GM06990 (cell line): ENCODE results near the gene TET1.

Source experiments
- DNase-seq: peaks from one replicate; pipeline ENCODE4 v3.0.0-alpha.2; 2011; ENCODE audit not compliant: insufficient read length; ENCODE audit errors: extremely low read depth
- H3K27me3 ChIP-seq: replicated peaks from 2 replicates; pipeline ENCODE4 v1.6.0; 2011; ENCODE audit warnings: low read length; ENCODE audit not compliant: control insufficient read depth, insufficient read depth
- H3K36me3 ChIP-seq: 2 replicates; pipeline ENCODE4 v1.5.1; 2011; ENCODE audit warnings: low read length; ENCODE audit not compliant: control insufficient read depth, insufficient read depth
- H3K4me3 ChIP-seq: replicated peaks from 2 replicates; pipeline ENCODE4 v1.5.1; 2011; ENCODE audit warnings: low read depth, mild to moderate bottlenecking, control low read depth, low read length
- CTCF ChIP-seq: IDR thresholded peaks from 2 replicates; pipeline ENCODE4 v1.5.1; 2011; ENCODE audit warnings: low read length, control low read depth, mild to moderate bottlenecking, inconsistent platforms; ENCODE audit not compliant: insufficient read depth, poor library complexity, severe bottlenecking

Gene TET1

GRCh38 chr10:68553599-68553998 lies 6.5 kb upstream of the TET1 start:
- no peak for TF ChIP-seq CTCF
- Histone ChIP-seq H3K36me3 (no peaks in the 10 kb centered on the region), H3K4me3 (no peak overlapping the region)

DNA sequence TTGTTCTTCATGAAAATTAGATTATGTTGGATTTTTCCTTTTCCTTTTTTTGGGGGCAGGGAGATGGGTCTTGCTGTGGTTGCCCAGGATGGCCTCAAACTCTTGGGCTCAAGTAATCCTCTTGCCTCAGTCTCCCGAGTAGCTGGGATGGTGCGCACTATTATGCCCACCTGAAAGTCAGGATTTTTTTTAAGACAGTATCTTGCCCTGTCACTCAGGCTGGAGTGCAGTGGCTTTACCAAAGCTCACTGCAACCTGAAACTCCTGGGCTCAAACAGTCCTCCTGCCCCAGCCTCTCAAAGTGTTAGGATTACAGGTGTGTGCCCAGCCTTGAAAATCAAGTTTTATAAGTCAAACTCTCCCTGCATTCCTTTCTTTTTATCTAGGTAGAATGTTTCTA lies 1.7 kb upstream of the TET1 start:
- TF ChIP-seq CTCF: no peak
- no peak for DNase-seq
- H3K4me3 ChIP-seq: no peak overlapping the region
- H3K27me3 ChIP-seq: no peaks in the 10 kb centered on the region; the same call in none of the 2 replicates
- no peaks in the 10 kb centered on the region for H3K36me3 ChIP-seq

More at GRCh38 chr10:68553599-68553998, 6.5 kb upstream of the TET1 start:
- no peak for DNase-seq
- no peaks in the 10 kb centered on the region for H3K27me3 ChIP-seq

DNA sequence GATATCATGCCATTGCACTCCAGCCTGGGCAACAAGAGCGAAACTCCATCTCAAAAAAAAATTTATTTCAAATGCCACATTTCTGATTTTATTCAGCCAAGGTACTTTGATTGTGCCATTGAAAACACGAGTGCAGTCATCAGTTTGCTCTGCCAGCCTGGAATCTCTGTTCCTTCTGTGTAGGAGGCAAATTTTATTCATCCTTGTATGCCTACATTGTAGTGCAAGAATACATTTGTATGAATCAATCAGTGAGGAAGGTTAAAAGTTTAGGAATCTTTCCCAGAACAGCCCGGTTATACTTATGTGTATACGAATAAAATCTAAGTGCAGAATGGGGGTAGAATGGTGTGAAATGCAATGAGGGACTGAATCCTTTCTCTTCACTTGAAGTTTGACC lies 886 bp upstream of the TET1 start:
- DNase-seq: no peak
- Histone ChIP-seq H3K27me3 (no peaks in the 10 kb centered on the region; the same call in none of the 2 replicates), H3K4me3 (no peak overlapping the region)

DNA sequence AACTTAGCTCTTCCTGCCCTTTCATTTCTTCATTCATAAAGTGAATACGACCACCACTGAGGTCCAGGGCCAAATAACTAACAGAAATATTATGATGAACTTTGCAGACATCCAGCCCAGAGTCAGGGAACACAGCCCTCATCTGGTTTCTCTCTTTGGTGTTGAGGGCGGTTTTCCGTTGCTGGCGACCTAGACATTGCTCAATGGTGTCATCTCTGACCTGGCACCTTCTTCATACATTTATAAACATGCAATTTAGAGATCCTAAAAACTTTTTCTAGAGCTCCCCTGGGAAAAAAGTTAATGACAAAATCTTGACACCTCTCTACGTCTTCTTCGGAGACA lies 324 bp upstream of the TET1 start:
- no peak for TF ChIP-seq CTCF
- Histone ChIP-seq H3K4me3 (no peak overlapping the region), H3K36me3 (no peaks in the 10 kb centered on the region), H3K27me3 (no peaks in the 10 kb centered on the region; the same call in none of the 2 replicates)
- DNase-seq: no peak

More for the DNA sequence above, 886 bp upstream of the TET1 start:
- TF ChIP-seq CTCF: no peak
- H3K36me3 ChIP-seq: no peaks in the 10 kb centered on the region

- Histone ChIP-seq H3K4me3 (no peak overlapping the region; the same call in 1 of the 2 replicates), H3K27me3 (no peaks in the 10 kb centered on the region; the same call in none of the 2 replicates), H3K36me3 (no peaks in the 10 kb centered on the region)
- no peak for DNase-seq
- TF ChIP-seq CTCF: no peak
These were observed 1.1 kb downstream of the TET1 start for GRCh38 chr10:68560943-68561864.
